Measurements from ENCODE around the gene WRAP73. TPM values are rescaled to one million over a fixed set of nuclear protein-coding genes. Genes with fewer than 3 reads are reported as not detected.
A peak's percentile ranks its signal among the peaks of the same experiment; 100 is the strongest.
"Not testable (repeated sequence)": the region's sequence is repeated elsewhere in the genome, so short reads cannot be mapped to it uniquely, and the experiment has no call there.

Gene WRAP73
- total RNA-seq, 2 donors from 2014 or later, result 11.3 to 11.8 TPM

DNA sequence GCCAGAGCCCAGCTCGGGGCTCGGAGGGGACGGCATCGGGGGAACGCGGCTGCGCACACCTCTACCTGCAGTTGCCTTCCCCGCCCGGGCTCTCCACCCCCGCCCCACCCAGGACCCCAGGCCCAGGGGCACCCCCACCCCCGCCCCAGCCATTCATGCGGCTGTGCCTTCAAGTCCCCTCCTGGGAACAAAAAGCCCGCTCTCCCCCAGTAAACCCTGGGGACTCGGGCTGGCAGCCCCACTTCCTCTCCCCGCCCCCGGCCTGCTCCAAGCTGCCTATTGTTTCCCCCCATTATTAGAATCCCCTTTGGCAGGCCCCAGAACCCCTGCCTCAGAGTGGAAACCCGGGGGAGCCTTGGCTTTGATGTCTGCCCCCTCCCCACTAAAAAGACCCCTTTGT lies 56.6 kb downstream of the WRAP73 start:
- intact Hi-C loops (cut with DNase I), result no loop called here
- DNase-seq (no peak), ATAC-seq (no peak)

DNA sequence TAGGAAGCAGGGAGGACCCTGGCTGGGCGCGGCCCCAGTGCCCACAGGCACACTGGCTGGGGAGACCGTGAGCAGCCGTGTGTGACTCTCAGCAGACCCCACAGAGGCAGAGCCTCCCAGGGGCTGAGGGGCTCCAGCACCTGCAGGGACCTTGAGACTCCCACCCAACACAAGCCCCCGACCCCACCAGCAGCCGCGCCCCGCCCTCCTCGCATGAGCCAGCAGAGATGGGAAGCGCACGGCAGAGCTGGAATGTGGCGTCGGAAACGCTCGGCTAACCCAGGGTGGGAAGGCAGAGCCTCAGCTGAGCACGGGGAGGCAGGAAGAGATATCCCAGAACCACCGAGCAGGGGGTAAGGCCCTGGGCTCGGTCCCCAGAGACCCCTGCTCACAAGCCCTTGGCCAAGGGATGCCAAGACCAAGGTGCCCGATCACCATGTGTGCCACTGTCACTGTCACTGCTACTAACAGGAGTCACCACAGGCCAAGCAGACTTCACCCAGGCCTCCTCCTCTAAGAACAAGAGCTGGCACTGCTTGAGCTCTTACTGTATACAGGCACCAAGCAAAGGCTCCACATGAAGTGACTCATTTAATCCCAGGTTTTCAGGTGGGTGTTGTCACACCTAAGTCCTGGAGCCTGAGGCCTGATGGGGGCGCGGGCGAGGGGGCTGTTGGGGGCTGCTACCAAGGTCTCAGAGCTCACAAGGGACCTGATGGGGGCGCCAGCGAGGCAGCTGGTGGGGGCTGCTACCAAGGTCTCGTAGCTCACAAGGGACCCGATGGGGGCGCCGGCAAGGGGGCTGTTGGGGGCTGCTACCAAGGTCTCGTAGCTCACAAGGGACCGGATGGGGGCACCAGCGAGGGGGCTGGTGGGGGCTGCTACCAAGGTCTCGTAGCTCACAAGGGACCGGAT lies 58.7 kb downstream of the WRAP73 start:
- DNase-seq, result no peak
- peak in 1 of 2 donors; percentile 10 for ATAC-seq
- intact Hi-C loops (cut with DNase I), result no loop called here

DNA sequence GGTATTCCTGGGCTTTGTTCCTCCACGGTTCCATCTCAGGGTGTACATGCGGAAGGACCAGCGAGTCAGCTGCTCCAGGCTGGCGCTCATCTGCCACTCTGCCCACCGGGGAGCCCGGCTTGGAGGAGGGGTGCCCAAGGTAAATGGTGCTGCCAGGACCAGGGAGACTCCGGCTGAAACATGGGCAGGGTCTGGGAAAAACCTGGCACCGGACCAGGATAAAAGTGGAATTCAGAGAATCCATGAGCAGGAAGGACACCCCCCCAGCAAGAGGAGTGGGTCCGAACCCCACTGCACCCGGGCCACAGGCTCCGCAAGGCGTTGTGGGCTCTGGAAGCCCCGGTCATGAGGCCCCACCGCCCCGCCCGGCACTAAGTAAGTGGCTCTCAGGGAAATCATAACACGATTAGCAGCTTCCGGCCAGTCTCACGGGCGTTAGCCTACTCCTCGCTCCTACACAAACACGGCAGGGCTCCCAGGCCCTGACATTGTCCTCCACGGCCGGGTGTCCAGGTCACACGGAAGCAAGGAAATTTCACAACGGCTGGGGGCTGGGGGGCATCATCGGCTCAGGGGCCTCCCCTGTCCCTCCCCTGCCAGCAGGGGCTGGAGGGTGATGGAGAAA lies 59.7 kb downstream of the WRAP73 start:
- intact Hi-C loops (cut with DNase I), result no loop called here
- ATAC-seq, result peak; percentile 39 to 54

DNA sequence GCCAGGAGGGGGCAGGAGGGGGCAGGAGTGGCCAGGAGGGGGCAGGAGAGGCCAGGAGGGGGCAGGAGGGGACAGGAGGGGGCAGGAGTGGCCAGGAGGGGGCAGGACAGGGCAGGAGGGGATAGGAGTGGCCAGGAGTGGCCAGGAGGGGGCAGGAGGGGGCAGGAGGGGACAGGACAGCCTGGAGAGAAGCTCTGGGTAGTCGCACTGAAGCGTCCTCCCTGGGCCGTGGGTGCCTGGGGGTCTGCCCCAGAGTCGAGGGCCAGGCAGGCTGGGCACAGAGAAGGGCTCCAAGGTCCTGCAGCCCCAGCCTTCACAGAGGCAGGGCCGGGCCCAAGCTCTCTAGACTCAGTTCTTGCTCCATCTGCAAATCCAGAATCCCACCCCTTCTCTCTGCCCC lies 61.5 kb downstream of the WRAP73 start:
- intact Hi-C loops (cut with DNase I), result no loop called here
- no peak for ATAC-seq
- DNase-seq, result no peak

More for the DNA sequence above, 59.7 kb downstream of the WRAP73 start:
- DNase-seq, result peak; percentile 76

DNA sequence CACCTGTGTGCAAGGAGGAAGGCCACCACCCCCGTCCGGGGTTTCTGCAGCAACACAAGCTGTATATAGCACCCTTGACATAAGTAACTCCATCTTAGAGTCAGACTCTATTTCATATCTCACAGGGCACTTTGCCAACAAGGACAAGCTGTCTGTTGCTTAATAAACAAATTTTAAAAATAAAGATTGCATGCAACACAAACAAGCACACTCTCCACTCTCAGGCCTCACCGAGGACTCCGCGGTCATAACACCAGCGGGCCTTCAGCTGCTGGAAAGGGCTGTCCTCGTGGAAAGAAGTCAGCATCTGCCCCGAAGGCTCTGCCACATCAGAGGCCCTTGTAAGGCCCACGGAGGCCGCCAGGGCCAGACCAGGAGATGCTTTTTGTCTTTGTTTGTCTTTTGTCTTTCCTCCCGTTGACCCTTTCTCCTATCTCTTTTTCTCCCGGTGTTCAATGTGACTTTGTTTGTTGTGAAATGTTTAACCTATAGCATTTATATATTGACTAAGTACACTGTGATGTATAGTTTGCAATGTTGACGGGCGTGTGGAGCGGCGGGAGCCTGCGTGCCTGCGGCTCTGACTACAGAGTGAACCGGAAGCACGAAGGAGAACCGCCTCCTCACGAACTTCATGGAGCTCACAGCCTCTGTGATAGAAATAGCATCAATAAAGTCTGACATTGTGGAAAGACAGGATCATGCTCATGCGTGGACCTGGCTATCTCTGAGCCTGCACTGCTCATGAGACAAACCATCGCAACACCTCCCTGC lies 62.7 kb downstream of the WRAP73 start:
- DNase-seq (no peak), ATAC-seq (no peak)
- intact Hi-C loops (cut with DNase I), result no loop called here

DNA sequence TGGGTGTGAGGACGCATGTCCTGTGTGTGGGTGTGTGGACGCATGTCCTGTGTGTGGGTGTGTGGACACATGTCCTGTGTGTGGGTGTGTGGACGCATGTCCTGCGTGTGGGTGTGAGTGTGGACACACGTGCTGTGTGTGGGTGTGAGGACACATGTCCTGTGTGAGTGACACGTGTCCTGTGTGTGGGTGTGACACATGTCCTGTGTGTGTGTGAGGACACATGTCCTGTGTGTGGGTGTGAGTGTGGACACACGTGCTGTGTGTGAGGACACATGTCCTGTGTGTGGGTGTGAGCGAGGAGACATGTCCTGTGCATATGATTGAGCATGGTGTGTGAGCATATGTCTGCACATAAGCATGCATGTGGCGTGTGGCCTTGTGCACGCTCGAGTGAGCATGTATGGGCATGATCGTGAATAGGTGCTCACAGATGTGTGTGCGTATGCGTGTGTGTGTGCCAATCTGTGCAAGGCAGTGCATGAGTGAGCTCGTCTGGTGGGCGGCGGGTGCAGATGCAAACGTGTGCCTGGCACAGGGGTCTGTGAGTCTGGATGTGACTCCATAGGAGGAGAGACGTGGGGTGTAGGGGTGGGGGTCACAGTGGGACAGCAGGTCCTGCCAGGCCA lies 63.8 kb downstream of the WRAP73 start:
- intact Hi-C loops (cut with DNase I), result no loop called here
- no peak for ATAC-seq
- DNase-seq, result no peak

DNA sequence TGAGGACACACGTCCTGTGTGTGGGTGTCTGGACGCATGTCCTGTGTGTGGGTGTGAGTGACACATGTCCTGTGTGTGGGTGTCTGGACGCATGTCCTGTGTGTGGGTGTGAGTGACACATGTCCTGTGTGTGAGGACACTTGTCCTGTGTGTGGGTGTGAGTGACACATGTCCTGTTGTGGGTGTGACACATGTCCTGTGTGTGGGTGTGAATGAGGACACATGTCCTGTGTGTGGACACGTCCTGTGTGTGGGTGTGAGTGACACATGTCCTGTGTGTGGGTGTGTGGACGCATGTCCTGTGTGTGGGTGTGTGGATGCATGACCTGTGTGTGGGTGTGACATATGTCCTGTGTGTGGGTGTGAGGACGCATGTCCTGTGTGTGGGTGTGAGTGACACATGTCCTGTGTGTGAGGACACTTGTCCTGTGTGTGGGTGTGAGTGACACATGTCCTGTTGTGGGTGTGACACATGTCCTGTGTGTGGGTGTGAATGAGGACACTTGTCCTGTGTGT lies 64.5 kb downstream of the WRAP73 start:
- DNase-seq; ATAC-seq; intact Hi-C loops (cut with DNase I): not testable (repeated sequence)

DNA sequence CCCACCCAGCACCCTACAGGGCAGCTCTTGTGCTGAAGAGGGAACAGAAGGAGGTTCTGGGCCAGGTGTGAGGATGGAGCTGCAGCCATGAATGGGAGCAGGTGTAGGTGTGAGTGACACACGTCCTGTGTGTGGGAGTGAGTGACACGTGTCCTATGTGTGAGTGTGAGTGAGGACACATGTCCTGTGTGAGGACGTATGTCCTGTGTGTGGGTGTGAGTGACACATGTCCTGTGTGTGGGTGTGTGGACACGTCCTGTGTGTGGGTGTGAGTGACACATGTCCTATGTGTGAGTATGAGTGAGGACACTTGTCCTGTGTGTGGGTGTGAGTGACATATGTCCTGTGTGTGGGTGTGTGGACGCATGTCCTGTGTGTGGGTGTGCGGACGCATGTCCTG lies 65.0 kb downstream of the WRAP73 start:
- intact Hi-C loops (cut with DNase I), result no loop called here
- ATAC-seq (no peak), DNase-seq (no peak)

DNA sequence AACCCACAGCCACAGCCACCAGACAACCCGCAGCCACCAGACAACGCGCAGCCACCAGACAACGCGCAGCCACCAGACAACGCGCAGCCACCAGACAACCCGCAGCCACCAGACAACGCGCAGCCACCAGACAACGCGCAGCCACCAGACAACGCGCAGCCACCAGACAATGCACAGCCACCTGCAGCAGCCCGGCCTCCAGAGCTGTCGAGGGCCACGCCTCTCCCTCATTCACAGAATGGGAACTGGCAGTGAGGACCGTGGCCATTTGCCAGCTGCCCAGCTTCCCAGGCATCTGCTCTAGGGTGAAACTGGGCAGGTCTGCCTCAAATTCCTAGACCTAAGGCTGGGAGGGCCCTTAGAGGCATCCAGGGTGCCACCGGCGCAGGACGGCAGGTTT lies 66.2 kb downstream of the WRAP73 start:
- DNase-seq; ATAC-seq; intact Hi-C loops (cut with DNase I): not testable (repeated sequence)

DNA sequence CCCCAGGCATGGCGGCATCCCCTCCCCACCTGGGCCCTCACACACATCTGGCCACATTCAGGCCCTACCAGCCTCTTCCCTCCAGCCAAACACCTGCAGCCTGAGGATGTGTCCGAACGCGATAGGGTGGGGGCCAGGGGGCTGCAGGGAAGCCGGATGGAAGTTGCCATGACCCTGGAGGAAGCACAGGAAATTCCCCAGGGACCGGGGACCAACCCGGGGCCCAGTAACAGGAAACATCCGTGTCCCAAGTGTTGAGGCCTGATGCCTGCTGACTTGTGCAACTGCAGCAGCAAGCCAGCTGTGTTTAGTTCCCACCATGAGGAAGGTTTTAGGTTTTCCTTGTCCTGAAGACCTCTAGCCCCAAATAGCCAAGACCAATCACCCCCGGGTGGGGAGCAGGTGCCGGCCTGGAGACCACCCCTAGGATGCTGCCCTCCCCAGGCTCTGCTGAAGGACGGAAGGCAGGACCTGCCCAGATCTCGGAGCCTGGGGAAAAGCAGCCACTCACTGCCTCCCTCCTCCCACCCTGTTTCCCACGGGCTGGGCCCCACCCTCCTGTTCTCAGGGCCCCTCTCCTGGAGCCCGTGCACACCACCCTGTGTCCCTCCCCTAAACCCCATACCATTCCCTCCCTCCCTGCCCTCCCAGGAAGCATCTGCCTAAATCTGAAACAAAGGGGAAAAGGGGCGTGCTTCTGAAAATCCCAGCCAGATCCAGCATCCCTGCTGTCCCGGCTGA lies 68.4 kb downstream of the WRAP73 start:
- intact Hi-C loops (cut with DNase I), result no loop called here
- ATAC-seq (no peak), DNase-seq (no peak)

Other genes with a start within 250 kb of the WRAP73 start
- gene ARHGEF16, start 195.4 kb downstream of the WRAP73 start, total RNA-seq, result 1 to 10 TPM in 1 of 2 donors, under 1 TPM in 1; 0.68 to 2.3 TPM
- 10 to 100 TPM; 12.4 to 15.8 TPM for gene MEGF6, start 38.6 kb downstream of the WRAP73 start, total RNA-seq
- 10 to 100 TPM; 41.3 to 42.6 TPM for gene TPRG1L, start 25.1 kb downstream of the WRAP73 start, total RNA-seq
- under 1 TPM in 1 of 2 donors, not detected in 1; 0.06 TPM for gene TP73, start 2.4 kb upstream of the WRAP73 start, total RNA-seq
- gene CCDC27, start 102.3 kb upstream of the WRAP73 start, total RNA-seq, result not detected
- 10 to 100 TPM; 25.4 to 35.9 TPM for gene SMIM1, start 122.6 kb upstream of the WRAP73 start, total RNA-seq
- gene LRRC47, start 146.4 kb upstream of the WRAP73 start, total RNA-seq, result 10 to 100 TPM; 41.4 to 43.4 TPM
- 10 to 100 TPM; 28.6 to 37.5 TPM for gene CEP104, start 207.1 kb upstream of the WRAP73 start, total RNA-seq
- 1 to 10 TPM; 4.0 to 4.1 TPM for gene DFFB, start 207.4 kb upstream of the WRAP73 start, total RNA-seq